Measurements from ENCODE around the gene SRXN1. TPM values are rescaled to one million over a fixed set of nuclear protein-coding genes. Genes with fewer than 3 reads are reported as not detected.

SRXN1 gene
- polyA plus RNA-seq, 2 of the 4 experiments (the other 2 are of a cell fraction), result 183 to 262 TPM

DNA sequence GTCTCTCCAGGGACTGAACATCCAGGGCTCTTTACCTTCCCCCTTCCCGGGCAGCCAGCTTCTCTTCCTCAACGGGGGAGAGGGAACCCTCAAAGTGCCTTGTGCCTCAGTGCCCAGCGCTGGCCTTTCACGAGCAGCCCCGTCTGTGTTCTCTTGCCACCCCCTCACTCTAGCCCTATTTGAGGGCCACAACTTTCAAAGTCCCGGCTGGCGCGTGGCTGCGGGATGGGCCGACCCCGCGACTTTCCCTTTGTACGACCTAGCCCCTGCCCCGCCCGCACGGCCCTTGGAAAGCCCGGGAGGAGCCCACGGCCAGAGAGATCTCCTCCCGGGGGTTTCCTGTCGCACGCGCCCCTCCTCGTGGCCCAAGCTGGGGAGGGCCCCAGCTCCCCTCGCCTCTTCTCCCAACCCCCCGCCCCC is 22.0 kb upstream of the SRXN1 start:
- ATAC-seq, result peak; percentile 1 to 2; a peak in 4 of 6 replicates
- no peak for FAIRE-seq
- ChIA-PET CTCF (interaction anchor here (1.0 to 4.7 kb wide), 8 partner anchors 7 to 64 kb away, joined by 3 to 31 read pairs (median 6); no protein-coding TSS in a partner anchor), POLR2A (no interaction called here)
- TF ChIP-seq TFCP2L1 (CRISPR knock-in tag; IDR thresholded peaks at IDR 0.05) (no peak), JUNB (IDR thresholded peaks at IDR 0.05) (no peak), GATA3 (IDR thresholded peaks at IDR 0.05; ENCODE audit: borderline replicate concordance) (no peak), POLR2AphosphoS2 (conservative IDR thresholded peaks at IDR 0.05; ENCODE audit: low read length) (no peak), MAZ (IDR thresholded peaks at IDR 0.05; ENCODE audit: borderline replicate concordance, low read depth, low read length) (no peak), ESRRA (IDR thresholded peaks at IDR 0.05; ENCODE audit: borderline replicate concordance, low read length) (no peak), NFE2L2 (conservative IDR thresholded peaks at IDR 0.05; ENCODE audit: low read length) (no peak), CBX8 (IDR thresholded peaks at IDR 0.05) (no peak), PHF8 (IDR thresholded peaks at IDR 0.05; ENCODE audit: borderline replicate concordance, low read depth) (no peak), MYC (IDR thresholded peaks at IDR 0.05; ENCODE audit: borderline replicate concordance, low read length) (no peak), HEYL (CRISPR knock-in tag; IDR thresholded peaks at IDR 0.05) (no peak), SMC3 (IDR thresholded peaks at IDR 0.05) (no peak)
- TF ChIP-seq, protein P1, sequence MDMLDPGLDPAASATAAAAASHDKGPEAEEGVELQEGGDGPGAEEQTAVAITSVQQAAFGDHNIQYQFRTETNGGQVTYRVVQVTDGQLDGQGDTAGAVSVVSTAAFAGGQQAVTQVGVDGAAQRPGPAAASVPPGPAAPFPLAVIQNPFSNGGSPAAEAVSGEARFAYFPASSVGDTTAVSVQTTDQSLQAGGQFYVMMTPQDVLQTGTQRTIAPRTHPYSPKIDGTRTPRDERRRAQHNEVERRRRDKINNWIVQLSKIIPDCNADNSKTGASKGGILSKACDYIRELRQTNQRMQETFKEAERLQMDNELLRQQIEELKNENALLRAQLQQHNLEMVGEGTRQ (IDR thresholded peaks at IDR 0.05), result no peak
- H3K9me3 ChIP-seq, result no peaks in the 10 kb centered on the region
- H3K4me3 ChIP-seq, result peak overlapping the region; percentile 32; the same call in 2 of the 3 replicates
- no peak overlapping the region for H3K27ac ChIP-seq
- WGBS (ENCODE audit: missing lambda C conversion rate), result 11% methylated on average over 19 of the region's 25 CpGs
- peaks cover 22% of the 10 kb centered on the region for H3K4me1 ChIP-seq
- H3K4me2 ChIP-seq, result peak overlapping the region; percentile 84
- DNase-seq (ENCODE audit: low read depth in 1 of 2, low spot score in 1 of 2), result no peak

GRCh38 chr20:673603-674001 is 20.6 kb upstream of the SRXN1 start:
- ChIA-PET POLR2A (no interaction called here), CTCF (interaction anchor here (1.0 to 4.4 kb wide), 5 partner anchors 9 to 54 kb away, joined by 3 to 29 read pairs (median 5); no protein-coding TSS in a partner anchor)
- FAIRE-seq, result no peak

More at GRCh38 chr20:673603-674001, 20.6 kb upstream of the SRXN1 start:
- no peak for DNase-seq (ENCODE audit: low read depth in 1 of 2, low spot score in 1 of 2)
- Histone ChIP-seq H3K4me3 (no peak overlapping the region), H3K27ac (no peak overlapping the region), H3K4me1 (peaks cover 19% of the 10 kb centered on the region), H3K9me3 (no peaks in the 10 kb centered on the region), H3K4me2 (no peak overlapping the region)
- 33% methylated on average over 3 of the region's 3 CpGs for whole genome bisulfite sequencing (ENCODE audit: missing lambda C conversion rate)
- TF ChIP-seq E2F6 (IDR thresholded peaks at IDR 0.05; ENCODE audit: borderline replicate concordance, low read depth), result no peak
- TF ChIP-seq MAZ (IDR thresholded peaks at IDR 0.05; ENCODE audit: borderline replicate concordance, low read depth, low read length), result no peak
- no peak for TF ChIP-seq EP300 (IDR thresholded peaks at IDR 0.05)
- no peak for TF ChIP-seq ZSCAN20 (CRISPR knock-in tag; IDR thresholded peaks at IDR 0.05)
- TF ChIP-seq, protein P2, sequence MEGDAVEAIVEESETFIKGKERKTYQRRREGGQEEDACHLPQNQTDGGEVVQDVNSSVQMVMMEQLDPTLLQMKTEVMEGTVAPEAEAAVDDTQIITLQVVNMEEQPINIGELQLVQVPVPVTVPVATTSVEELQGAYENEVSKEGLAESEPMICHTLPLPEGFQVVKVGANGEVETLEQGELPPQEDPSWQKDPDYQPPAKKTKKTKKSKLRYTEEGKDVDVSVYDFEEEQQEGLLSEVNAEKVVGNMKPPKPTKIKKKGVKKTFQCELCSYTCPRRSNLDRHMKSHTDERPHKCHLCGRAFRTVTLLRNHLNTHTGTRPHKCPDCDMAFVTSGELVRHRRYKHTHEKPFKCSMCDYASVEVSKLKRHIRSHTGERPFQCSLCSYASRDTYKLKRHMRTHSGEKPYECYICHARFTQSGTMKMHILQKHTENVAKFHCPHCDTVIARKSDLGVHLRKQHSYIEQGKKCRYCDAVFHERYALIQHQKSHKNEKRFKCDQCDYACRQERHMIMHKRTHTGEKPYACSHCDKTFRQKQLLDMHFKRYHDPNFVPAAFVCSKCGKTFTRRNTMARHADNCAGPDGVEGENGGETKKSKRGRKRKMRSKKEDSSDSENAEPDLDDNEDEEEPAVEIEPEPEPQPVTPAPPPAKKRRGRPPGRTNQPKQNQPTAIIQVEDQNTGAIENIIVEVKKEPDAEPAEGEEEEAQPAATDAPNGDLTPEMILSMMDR (IDR thresholded peaks at IDR 0.05), result no peak
- no peak for TF ChIP-seq RCOR1 (IDR thresholded peaks at IDR 0.05; ENCODE audit: low read depth, low read length)
- no peak for TF ChIP-seq MAFK (IDR thresholded peaks at IDR 0.05; ENCODE audit: partially characterized antibody)
- TF ChIP-seq ZC3H11A (IDR thresholded peaks at IDR 0.05), result no peak
- TF ChIP-seq POLR2A (IDR thresholded peaks at IDR 0.05; ENCODE audit: low read length), result no peak
- no peak for TF ChIP-seq EHMT2 (IDR thresholded peaks at IDR 0.05; ENCODE audit: low read depth)
- no peak for TF ChIP-seq PBX3 (IDR thresholded peaks at IDR 0.05)
- TF ChIP-seq HDAC2 (IDR thresholded peaks at IDR 0.05), result no peak
- no peak for TF ChIP-seq HES2 (IDR thresholded peaks at IDR 0.05)
- ATAC-seq, result no peak

Measured in A549 (cell line).